Stimulated activated memory B cell treated with anti-CD40 and anti-IgM and Interleukin-4, amounts not matched to agents 10 μg/mL and 1 μg/mL and 100 μg/mL, for 72 hours (primary cell): ENCODE measurements around the gene SLC9B2.

Experiments
- ATAC-seq: fragments of 150-1000 bp; cut with Tn5 transposase; 2 replicates; pipeline ENCODE4 v1.10.0; 2021
- H3K27ac Mint-ChIP-seq: one replicate; pipeline ENCODE4 v1.8.0; 2022; ENCODE audit warnings: mild to moderate bottlenecking, mixed read lengths
- H3K27me3 Mint-ChIP-seq: one replicate; pipeline ENCODE4 v1.8.0; 2022; ENCODE audit warnings: mixed read lengths
- H3K36me3 Mint-ChIP-seq: one replicate; pipeline ENCODE4 v1.8.0; 2022; ENCODE audit warnings: mixed read lengths
- H3K4me1 Mint-ChIP-seq: one replicate; pipeline ENCODE4 v1.8.0; 2022; ENCODE audit warnings: mixed read lengths
- H3K4me3 Mint-ChIP-seq: one replicate; pipeline ENCODE4 v1.8.0; 2022; ENCODE audit warnings: mild to moderate bottlenecking, moderate library complexity, mixed read lengths
- H3K9me3 Mint-ChIP-seq: one replicate; pipeline ENCODE4 v1.8.0; 2022; ENCODE audit warnings: mixed read lengths

Gene SLC9B2

GRCh38 chr4:103052145-103052544, 24.4 kb downstream of the SLC9B2 start:
- ATAC-seq = no peak
- no peaks in the 10 kb centered on the region for H3K27me3 Mint-ChIP-seq
- peaks cover 23% of the 10 kb centered on the region for H3K36me3 Mint-ChIP-seq
- no peak overlapping the region for H3K27ac Mint-ChIP-seq
- peaks cover 9% of the 10 kb centered on the region for H3K4me1 Mint-ChIP-seq
- H3K9me3 Mint-ChIP-seq = peaks cover 2% of the 10 kb centered on the region
- no peak overlapping the region for H3K4me3 Mint-ChIP-seq

GRCh38 chr4:103050736-103051436, 25.7 kb downstream of the SLC9B2 start:
- Mint-ChIP-seq H3K27me3 (no peaks in the 10 kb centered on the region), H3K27ac (peak overlapping the region; percentile 17), H3K4me3 (no peak overlapping the region), H3K4me1 (peaks cover 20% of the 10 kb centered on the region), H3K36me3 (peaks cover 27% of the 10 kb centered on the region), H3K9me3 (no peaks in the 10 kb centered on the region)
- no peak for ATAC-seq

- H3K9me3 Mint-ChIP-seq = no peaks in the 10 kb centered on the region
- peaks cover 22% of the 10 kb centered on the region for H3K4me1 Mint-ChIP-seq
- no peak overlapping the region for H3K27ac Mint-ChIP-seq
- no peak overlapping the region for H3K4me3 Mint-ChIP-seq
- peaks cover 43% of the 10 kb centered on the region for H3K36me3 Mint-ChIP-seq
- H3K27me3 Mint-ChIP-seq = no peaks in the 10 kb centered on the region
- peak; percentile 78 for ATAC-seq
Measured at GRCh38 chr4:103046416-103047290, 29.9 kb downstream of the SLC9B2 start.

DNA sequence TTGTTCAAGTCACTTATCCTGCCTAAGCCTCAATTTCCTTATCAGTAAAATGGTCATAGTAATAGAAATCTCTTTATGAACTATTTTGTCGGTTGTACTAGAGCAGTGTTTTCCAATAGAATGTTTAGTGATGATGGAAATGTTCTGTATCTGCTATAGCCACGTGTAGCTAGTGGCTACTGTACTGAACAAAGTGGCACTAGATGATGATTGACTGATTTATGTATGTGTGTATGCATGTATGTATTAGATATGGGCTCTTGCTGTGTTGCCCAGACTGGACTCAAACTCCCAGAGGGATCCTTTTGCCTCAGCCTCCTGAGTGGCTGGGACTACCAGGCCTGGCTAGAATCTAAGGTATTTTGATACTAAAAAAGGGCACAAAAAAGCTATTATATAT, 32.4 kb downstream of the SLC9B2 start:
- Mint-ChIP-seq H3K27me3 (no peaks in the 10 kb centered on the region), H3K9me3 (no peaks in the 10 kb centered on the region), H3K36me3 (peaks cover 38% of the 10 kb centered on the region), H3K4me3 (no peak overlapping the region), H3K4me1 (peaks cover 13% of the 10 kb centered on the region), H3K27ac (no peak overlapping the region)
- ATAC-seq = no peak

DNA sequence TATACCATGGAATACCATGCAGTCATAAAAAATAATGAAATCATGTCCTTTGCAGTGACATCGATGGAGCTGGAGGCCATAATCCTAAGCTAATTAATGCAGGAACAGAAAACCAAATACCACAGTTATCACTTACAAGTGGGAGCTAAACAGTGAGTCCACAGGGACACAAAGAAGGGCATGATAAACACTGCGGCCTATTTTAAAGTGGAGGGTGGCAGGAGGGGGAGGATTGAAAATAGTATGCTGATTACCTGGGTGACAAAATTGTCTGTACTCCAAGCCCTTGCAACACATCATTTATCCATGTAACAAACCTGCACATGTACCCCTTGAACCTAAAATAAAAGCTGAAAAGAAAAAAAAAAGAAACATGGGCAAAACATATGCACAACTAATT, 40.4 kb downstream of the SLC9B2 start:
- H3K27ac Mint-ChIP-seq = no peak overlapping the region
- H3K9me3 Mint-ChIP-seq = no peaks in the 10 kb centered on the region
- no peak for ATAC-seq

GRCh38 chr4:103032574-103032973, 44.0 kb downstream of the SLC9B2 start:
- no peaks in the 10 kb centered on the region for H3K4me1 Mint-ChIP-seq
- no peaks in the 10 kb centered on the region for H3K9me3 Mint-ChIP-seq
- no peak overlapping the region for H3K27ac Mint-ChIP-seq
- no peak for ATAC-seq
- H3K4me3 Mint-ChIP-seq = no peak overlapping the region
- no peaks in the 10 kb centered on the region for H3K27me3 Mint-ChIP-seq
- H3K36me3 Mint-ChIP-seq = peaks cover 45% of the 10 kb centered on the region

More for the DNA sequence above, 40.4 kb downstream of the SLC9B2 start:
- no peaks in the 10 kb centered on the region for H3K27me3 Mint-ChIP-seq
- no peak overlapping the region for H3K4me3 Mint-ChIP-seq
- H3K36me3 Mint-ChIP-seq = peaks cover 22% of the 10 kb centered on the region
- H3K4me1 Mint-ChIP-seq = no peaks in the 10 kb centered on the region

DNA sequence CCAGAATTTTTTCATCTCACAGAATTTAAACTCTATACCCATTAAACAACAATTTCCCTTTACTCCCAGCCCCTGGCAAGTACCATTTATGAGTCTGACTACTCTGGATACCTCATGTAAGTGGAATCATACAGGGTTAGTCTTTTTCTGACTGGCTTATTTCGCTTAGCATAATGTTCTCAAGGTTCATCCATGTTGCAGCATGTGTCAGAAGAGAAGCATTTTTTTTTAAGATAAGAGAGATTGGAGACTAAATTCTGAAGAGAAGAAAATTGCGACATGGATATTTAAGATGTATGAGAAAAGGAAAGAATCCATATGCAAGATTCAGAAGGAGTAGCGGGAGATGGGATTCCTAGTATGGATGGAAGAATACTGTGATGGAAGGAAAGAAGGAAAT, 45.8 kb downstream of the SLC9B2 start:
- Mint-ChIP-seq H3K4me3 (no peak overlapping the region), H3K27ac (no peak overlapping the region), H3K4me1 (no peaks in the 10 kb centered on the region), H3K36me3 (peaks cover 35% of the 10 kb centered on the region), H3K27me3 (no peaks in the 10 kb centered on the region), H3K9me3 (no peaks in the 10 kb centered on the region)
- ATAC-seq = no peak

- H3K4me1 Mint-ChIP-seq = no peaks in the 10 kb centered on the region
- H3K36me3 Mint-ChIP-seq = peaks cover 43% of the 10 kb centered on the region
- no peaks in the 10 kb centered on the region for H3K27me3 Mint-ChIP-seq
- no peak overlapping the region for H3K4me3 Mint-ChIP-seq
- H3K9me3 Mint-ChIP-seq = no peaks in the 10 kb centered on the region
- H3K27ac Mint-ChIP-seq = no peak overlapping the region
- no peak for ATAC-seq
Measured at GRCh38 chr4:103029300-103029699, 47.3 kb downstream of the SLC9B2 start.

DNA sequence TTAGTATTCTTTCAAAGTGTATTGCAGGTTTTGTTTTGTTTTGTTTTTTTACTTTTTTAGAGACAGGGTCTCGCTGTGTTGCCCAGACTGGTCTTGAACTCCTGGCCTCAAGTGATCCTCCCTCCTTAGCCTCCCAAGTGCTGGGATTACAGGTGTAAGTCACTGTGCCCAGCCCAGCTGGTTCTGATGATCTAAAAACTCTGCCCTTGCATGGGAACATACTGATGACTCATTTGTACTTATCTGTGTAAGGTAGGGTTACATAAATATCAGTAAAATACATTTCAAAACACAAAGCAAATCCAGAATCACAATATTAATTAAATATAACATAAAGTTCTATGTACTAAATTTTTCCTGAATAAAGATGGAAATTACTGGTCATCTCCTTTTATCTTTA, 49.7 kb downstream of the SLC9B2 start:
- Mint-ChIP-seq H3K27ac (no peak overlapping the region), H3K4me3 (no peak overlapping the region), H3K36me3 (peaks cover 53% of the 10 kb centered on the region), H3K9me3 (no peaks in the 10 kb centered on the region), H3K27me3 (no peaks in the 10 kb centered on the region), H3K4me1 (no peaks in the 10 kb centered on the region)
- ATAC-seq = no peak

GRCh38 chr4:103024996-103025395, 51.6 kb downstream of the SLC9B2 start:
- no peak overlapping the region for H3K27ac Mint-ChIP-seq
- H3K36me3 Mint-ChIP-seq = peaks cover 40% of the 10 kb centered on the region
- peaks cover 3% of the 10 kb centered on the region for H3K4me1 Mint-ChIP-seq
- H3K9me3 Mint-ChIP-seq = no peaks in the 10 kb centered on the region
- no peaks in the 10 kb centered on the region for H3K27me3 Mint-ChIP-seq
- H3K4me3 Mint-ChIP-seq = no peak overlapping the region
- no peak for ATAC-seq

DNA sequence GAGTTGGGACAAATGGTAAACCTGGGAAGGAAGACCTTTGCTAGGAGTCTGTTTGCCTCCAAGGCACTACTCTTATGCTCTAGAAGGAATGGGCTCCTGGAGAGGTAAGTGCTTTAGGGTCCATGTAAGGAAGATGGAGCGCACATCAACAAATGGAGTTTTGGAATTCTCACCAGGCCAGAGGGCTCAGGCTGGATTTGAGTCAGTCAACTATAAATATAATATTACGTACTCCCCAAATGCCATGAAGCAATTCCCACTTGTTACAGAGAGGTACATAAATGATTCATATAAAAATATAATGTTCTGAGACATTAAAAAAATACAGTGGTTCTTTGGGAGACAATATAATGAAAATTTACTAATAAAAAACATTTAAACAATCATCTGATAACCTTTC, 55.4 kb downstream of the SLC9B2 start:
- no peaks in the 10 kb centered on the region for H3K9me3 Mint-ChIP-seq
- H3K27me3 Mint-ChIP-seq = no peaks in the 10 kb centered on the region
- no peak overlapping the region for H3K4me3 Mint-ChIP-seq
- H3K36me3 Mint-ChIP-seq = peaks cover 28% of the 10 kb centered on the region
- no peak for ATAC-seq
- H3K27ac Mint-ChIP-seq = no peak overlapping the region
- peaks cover 15% of the 10 kb centered on the region for H3K4me1 Mint-ChIP-seq

DNA sequence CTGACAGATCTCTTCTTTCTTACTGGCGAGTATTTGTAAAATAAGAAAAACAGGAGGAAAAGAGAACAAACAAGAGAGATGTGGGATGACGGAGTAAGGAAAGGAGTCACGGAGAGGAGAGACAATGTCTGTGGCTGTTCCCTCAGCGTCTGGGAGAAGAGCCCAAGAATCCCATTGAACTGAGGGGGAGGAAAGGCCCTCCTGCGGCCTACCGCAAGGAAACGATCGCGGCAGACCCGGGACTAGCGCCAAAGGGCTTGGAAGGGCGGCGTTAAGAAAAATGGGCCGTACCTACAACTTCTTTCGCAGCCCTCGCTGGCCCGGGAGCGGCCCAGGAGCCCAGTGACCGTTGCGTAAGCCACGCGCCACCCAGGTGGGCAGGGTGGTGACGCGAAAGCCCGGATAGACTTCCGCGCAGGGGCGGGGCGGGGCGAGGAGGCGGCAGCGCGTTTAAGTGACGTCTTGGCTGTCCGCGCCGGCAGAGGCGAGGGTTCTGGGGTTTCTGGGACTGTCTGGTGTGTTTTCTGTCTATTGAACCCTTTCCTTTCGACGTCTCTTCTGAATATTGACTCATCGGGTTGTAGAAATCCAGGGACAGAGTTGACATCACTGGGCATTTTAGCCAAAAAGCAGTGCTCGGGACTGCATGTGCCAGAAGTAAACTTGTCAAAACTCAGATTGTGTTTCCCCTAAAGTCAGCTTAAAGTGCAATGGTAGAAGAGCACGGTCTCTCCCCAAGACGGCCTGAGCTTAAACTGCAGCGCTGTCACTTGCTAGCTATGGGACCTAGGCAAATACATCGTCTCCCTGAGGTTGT, 57.0 kb downstream of the SLC9B2 start, which contains the start of gene SLC9B1:
Gene SLC9B1 (minus strand): TSS at position 398 of the 817 bp plus-strand sequence. CDS start 27,994 bp downstream, outside the sequence.
- peak; percentile 100 for ATAC-seq
- H3K27ac Mint-ChIP-seq = peak within 1 kb of the TSS; percentile 94
- H3K36me3 Mint-ChIP-seq = peaks cover 12% of the 10 kb centered on the region
- H3K9me3 Mint-ChIP-seq = no peaks in the 10 kb centered on the region
- peak within 1 kb of the TSS; percentile 84 for H3K4me3 Mint-ChIP-seq
- H3K4me1 Mint-ChIP-seq = peaks cover 15% of the 10 kb centered on the region
- H3K27me3 Mint-ChIP-seq = no peaks in the 10 kb centered on the region

- Mint-ChIP-seq H3K9me3 (no peaks in the 10 kb centered on the region), H3K4me1 (peaks cover 15% of the 10 kb centered on the region), H3K36me3 (peaks cover 5% of the 10 kb centered on the region), H3K27ac (peak overlapping the region; percentile 94), H3K27me3 (no peaks in the 10 kb centered on the region), H3K4me3 (peak overlapping the region; percentile 84)
- no peak for ATAC-seq
Measured at GRCh38 chr4:103018391-103019307, 57.9 kb downstream of the SLC9B2 start.

DNA sequence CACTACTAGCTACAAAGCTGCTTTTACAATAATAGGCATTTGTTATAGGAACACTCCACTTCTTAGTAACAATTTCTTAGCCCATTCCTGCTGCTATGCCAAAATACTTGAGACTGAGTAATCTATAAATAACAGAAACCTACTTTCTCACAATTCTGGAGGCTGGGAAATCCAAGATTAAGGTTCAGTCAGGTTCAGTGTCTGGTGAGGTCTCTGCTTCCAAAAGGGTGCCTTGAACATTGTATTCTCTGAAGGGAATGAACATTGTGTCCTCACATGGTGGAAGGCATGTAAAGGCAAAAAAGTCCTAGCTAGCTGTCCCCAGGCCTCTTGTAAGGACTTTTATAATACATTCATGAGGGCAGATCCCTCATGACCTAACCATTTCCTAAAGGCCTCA, 64.0 kb downstream of the SLC9B2 start:
- no peaks in the 10 kb centered on the region for H3K36me3 Mint-ChIP-seq
- no peaks in the 10 kb centered on the region for H3K4me1 Mint-ChIP-seq
- H3K27ac Mint-ChIP-seq = no peak overlapping the region
- no peak for ATAC-seq
- H3K4me3 Mint-ChIP-seq = no peak overlapping the region
- no peaks in the 10 kb centered on the region for H3K9me3 Mint-ChIP-seq
- no peaks in the 10 kb centered on the region for H3K27me3 Mint-ChIP-seq
